ENCODE measurements around the gene WEE2. TPM values are rescaled to one million over a fixed set of nuclear protein-coding genes. Genes with fewer than 3 reads are reported as not detected.

Gene WEE2
- polyA plus RNA-seq, 10 donors, result 0.04 to 0.31 (median 0.15) TPM; not detected in 3

DNA sequence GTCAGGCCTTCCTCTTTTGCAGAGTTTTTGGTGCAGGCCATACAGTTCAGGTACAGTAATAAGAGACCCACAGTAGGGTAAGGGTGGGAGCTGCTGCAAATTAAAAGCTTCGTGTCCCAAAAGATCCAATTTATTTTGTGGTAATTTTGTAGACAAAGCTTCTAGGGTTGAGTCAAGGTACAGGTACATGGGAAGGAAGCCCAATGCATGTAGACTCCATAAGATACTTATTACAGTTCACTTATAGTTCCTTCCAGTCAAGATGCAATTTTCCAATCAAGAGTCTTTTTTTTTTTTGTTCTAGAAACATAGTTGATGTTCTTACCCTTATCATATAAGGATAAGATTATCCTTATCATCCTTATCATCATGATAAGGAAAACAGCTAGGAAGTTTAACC is 68.2 kb downstream of the WEE2 start, which contains the start of gene TAS2R4:
Gene TAS2R4 (plus strand): TSS at position 301 of the 400 bp plus-strand sequence. CDS start 1,815 bp downstream, outside the sequence.
- DNase-seq, result no peak

Other genes starting within 250 kb of the WEE2 start
- gene AGK, start 156.9 kb upstream of the WEE2 start, polyA plus RNA-seq (ENCODE audit: insufficient read length in 10 of 10), result 10 to 100 TPM; 13.9 to 25.3 (median 19.4) TPM
- gene DENND11, start 6.2 kb upstream of the WEE2 start, polyA plus RNA-seq (ENCODE audit: insufficient read length in 10 of 10), result 10 to 100 TPM in 2 of 10 donors, 1 to 10 TPM in 8; 5.9 to 11.0 (median 8.8) TPM
- 100 to 1,000 TPM in 4 of 10 donors, 10 to 100 TPM in 6; 83.8 to 114 (median 96.2) TPM for gene SSBP1, start 30.0 kb downstream of the WEE2 start, polyA plus RNA-seq (ENCODE audit: insufficient read length in 10 of 10)
- under 1 TPM in 9 of 10 donors, not detected in 1; 0.12 to 0.58 (median 0.50) TPM for gene TAS2R3, start 55.7 kb downstream of the WEE2 start, polyA plus RNA-seq (ENCODE audit: insufficient read length in 10 of 10)
- gene TAS2R4, start 68.3 kb downstream of the WEE2 start, polyA plus RNA-seq (ENCODE audit: insufficient read length in 10 of 10), result 1 to 10 TPM in 4 of 10 donors, under 1 TPM in 6; 0.36 to 2.7 (median 0.73) TPM
- gene TAS2R5, start 81.9 kb downstream of the WEE2 start, polyA plus RNA-seq (ENCODE audit: insufficient read length in 10 of 10), result 1 to 10 TPM in 6 of 10 donors, under 1 TPM in 4; 0.32 to 3.8 (median 1.1) TPM
- under 1 TPM in 6 of 10 donors, not detected in 4; 0.07 to 0.30 (median 0.19) TPM for gene PRSS37, start 133.1 kb downstream of the WEE2 start, polyA plus RNA-seq (ENCODE audit: insufficient read length in 10 of 10)
- not detected for gene OR9A4, start 208.0 kb downstream of the WEE2 start, polyA plus RNA-seq (ENCODE audit: insufficient read length in 10 of 10)
- gene CLEC5A, start 238.6 kb downstream of the WEE2 start, polyA plus RNA-seq (ENCODE audit: insufficient read length in 10 of 10), result under 1 TPM; 0.05 to 0.57 (median 0.39) TPM

Data from muscle of back (tissue), 11 donors.